H9 (cell line): ENCODE data around the gene F2R. TPM values are rescaled to one million over a fixed set of nuclear protein-coding genes. Genes with fewer than 3 reads are reported as not detected.

ENCODE experiments used
- DNase-seq: peaks from one replicate; pipeline ENCODE4 v3.0.0-alpha.2; 2017
- H2AFZ ChIP-seq: one replicate; pipeline ENCODE4 v1.6.1; 2013; ENCODE audit warnings: mild to moderate bottlenecking, low read length, control low read depth, moderate library complexity
- H2AK5ac ChIP-seq: 2 replicates; pipeline ENCODE4 v1.6.1; 2013; ENCODE audit warnings: low read length, control low read depth, mixed read lengths; ENCODE audit not compliant: insufficient read length
- H2BK120ac ChIP-seq: one replicate; pipeline ENCODE4 v1.6.1; 2013; ENCODE audit warnings: low read depth, mild to moderate bottlenecking, low read length, control low read depth, inconsistent platforms; ENCODE audit not compliant: poor library complexity, severe bottlenecking
- H2BK12ac ChIP-seq: 2 replicates; pipeline ENCODE4 v1.6.1; 2013; ENCODE audit warnings: low read length, control low read depth, mixed read lengths, low read depth; ENCODE audit not compliant: insufficient read length
- H2BK15ac ChIP-seq: 2 replicates; pipeline ENCODE4 v1.6.1; 2013; ENCODE audit warnings: low read depth, low read length, control low read depth
- H2BK20ac ChIP-seq: one replicate; pipeline ENCODE4 v1.6.1; 2013; ENCODE audit warnings: low read depth, mild to moderate bottlenecking, low read length, control low read depth, inconsistent platforms; ENCODE audit not compliant: poor library complexity, severe bottlenecking
- H2BK5ac ChIP-seq: 2 replicates; pipeline ENCODE4 v1.6.1; 2013; ENCODE audit warnings: low read length, control low read depth, mixed read lengths; ENCODE audit not compliant: insufficient read length
- H3K14ac ChIP-seq: 2 replicates; pipeline ENCODE4 v1.6.1; 2013; ENCODE audit warnings: low read length, control low read depth; ENCODE audit not compliant: insufficient read depth
- H3K18ac ChIP-seq: 2 replicates; pipeline ENCODE4 v1.6.1; 2013; ENCODE audit warnings: low read depth, mild to moderate bottlenecking, mixed read lengths, low read length, control low read depth; ENCODE audit not compliant: insufficient read length
- H3K23ac ChIP-seq: 2 replicates; pipeline ENCODE4 v1.6.1; 2013; ENCODE audit warnings: low read length, control low read depth, mixed read lengths, low read depth; ENCODE audit not compliant: insufficient read length
- H3K23me2 ChIP-seq: 2 replicates; pipeline ENCODE4 v1.6.1; 2013; ENCODE audit warnings: low read depth, mild to moderate bottlenecking, mixed read lengths, low read length, control low read depth; ENCODE audit not compliant: insufficient read length, poor library complexity, severe bottlenecking
- H3K27ac ChIP-seq: 2 replicates; pipeline ENCODE4 v1.5.1; 2013; ENCODE audit warnings: low read length, control low read depth, mixed read lengths, low read depth; ENCODE audit not compliant: insufficient read length
- H3K27me3 ChIP-seq: 2 replicates; pipeline ENCODE4 v1.6.1; 2013; ENCODE audit warnings: low read length, control low read depth, inconsistent platforms; ENCODE audit not compliant: insufficient read depth
- H3K4ac ChIP-seq: 2 replicates; pipeline ENCODE4 v1.6.1; 2013; ENCODE audit warnings: low read depth, mild to moderate bottlenecking, control low read depth, inconsistent platforms, low read length, moderate library complexity
- H3K4me1 ChIP-seq: 2 replicates; pipeline ENCODE4 v1.6.1; 2013; ENCODE audit warnings: low read length, control low read depth, inconsistent platforms; ENCODE audit not compliant: insufficient read depth
- H3K4me2 ChIP-seq: 2 replicates; pipeline ENCODE4 v1.6.1; 2013; ENCODE audit warnings: low read length, control low read depth, mixed read lengths; ENCODE audit not compliant: insufficient read length, insufficient read depth
- H3K56ac ChIP-seq: 2 replicates; pipeline ENCODE4 v1.6.1; 2013; ENCODE audit warnings: low read depth, mild to moderate bottlenecking, mixed read lengths, low read length, control low read depth; ENCODE audit not compliant: insufficient read length
- H3K79me1 ChIP-seq: 2 replicates; pipeline ENCODE4 v1.6.1; 2013; ENCODE audit warnings: low read depth, mild to moderate bottlenecking, moderate library complexity, low read length, control low read depth, inconsistent platforms; ENCODE audit not compliant: insufficient read depth, poor library complexity, severe bottlenecking
- H3K79me2 ChIP-seq: 2 replicates; pipeline ENCODE4 v1.6.1; 2013; ENCODE audit warnings: low read length, control low read depth, inconsistent platforms; ENCODE audit not compliant: insufficient read depth
- H3K9ac ChIP-seq: 2 replicates; pipeline ENCODE4 v1.6.1; 2013; ENCODE audit warnings: low read length, control low read depth, mixed read lengths; ENCODE audit not compliant: insufficient read length; ENCODE audit errors: extremely low read depth
- H3K9me3 ChIP-seq: one replicate; pipeline ENCODE4 v1.6.1; 2013; ENCODE audit warnings: low read depth, low read length, inconsistent platforms; ENCODE audit not compliant: control insufficient read depth
- H3T11ph ChIP-seq: one replicate; pipeline ENCODE4 v1.6.1; 2013; ENCODE audit warnings: mild to moderate bottlenecking, low read length, control low read depth, inconsistent platforms
- H4K20me1 ChIP-seq: one replicate; pipeline ENCODE4 v1.6.1; 2013; ENCODE audit not compliant: control insufficient read depth, insufficient read length, insufficient read depth
- H4K5ac ChIP-seq: 2 replicates; pipeline ENCODE4 v1.6.1; 2013; ENCODE audit warnings: low read depth, mild to moderate bottlenecking, mixed read lengths, low read length, control low read depth; ENCODE audit not compliant: insufficient read length
- H4K8ac ChIP-seq: replicated peaks from 2 replicates; pipeline ENCODE4 v1.6.1; 2013; ENCODE audit warnings: low read length, control low read depth, mixed read lengths, low read depth; ENCODE audit not compliant: insufficient read length
- H4K91ac ChIP-seq: 2 replicates; pipeline ENCODE4 v1.6.1; 2013; ENCODE audit warnings: low read depth, mild to moderate bottlenecking, moderate library complexity, mixed read lengths, low read length, control low read depth; ENCODE audit not compliant: insufficient read length
- H3K27ac Mint-ChIP-seq, 3 experiments: 2 replicates in 2 of 3; 3 replicates in 1 of 3; pipeline ENCODE4 v1.8.0; 2020 to 2021; ENCODE audit warnings: mixed read lengths in 3 of 3, mild to moderate bottlenecking in 1 of 3, moderate library complexity in 1 of 3
- H3K27me3 Mint-ChIP-seq: 2 replicates; pipeline ENCODE4 v1.8.0; 2021; ENCODE audit warnings: low read depth, mild to moderate bottlenecking, moderate library complexity, mixed read lengths
- H3K36me3 Mint-ChIP-seq, 3 experiments: 2 replicates in 2 of 3; 3 replicates in 1 of 3; pipeline ENCODE4 v1.8.0; 2020 to 2021; ENCODE audit warnings: low read depth in 3 of 3, mixed read lengths in 3 of 3; ENCODE audit not compliant: insufficient read depth in 1 of 3
- H3K4me1 Mint-ChIP-seq, 2 experiments: 2 replicates each; pipeline ENCODE4 v1.8.0; 2020; ENCODE audit warnings: mixed read lengths in 2 of 2
- H3K4me3 Mint-ChIP-seq, 2 experiments: 2 replicates in 1 of 2; 3 replicates in 1 of 2; pipeline ENCODE4 v1.8.0; 2020 to 2021; ENCODE audit warnings: mild to moderate bottlenecking in 2 of 2, mixed read lengths in 2 of 2, moderate library complexity in 1 of 2
- H3K9me3 Mint-ChIP-seq, 2 experiments: 2 replicates in 1 of 2; 3 replicates in 1 of 2; pipeline ENCODE4 v1.8.0; 2020; ENCODE audit warnings: mild to moderate bottlenecking in 2 of 2, mixed read lengths in 2 of 2, moderate library complexity in 1 of 2
- WGBS: extraction: QIAGEN DNeasy Blood & Tissue Kit; methylation state at CpG from one replicate; pipeline ENCODE4 v1.1.7; 2013; ENCODE audit warnings: missing lambda C conversion rate, low lambda C conversion rate, mixed read lengths; ENCODE audit not compliant: insufficient read length; ENCODE audit errors: extremely low coverage; 5-methylcytosine and 5-hydroxymethylcytosine counted together
- total RNA-seq: library from RNA; stranded (reverse); gene quantifications from 2 replicates; pipeline ENCODE4 v1.2.1, GENCODE V29; 2021
- TF ChIP-seq, protein P1 (sequence below): fragments of 200-600 bp; sonication (generic); conservative IDR thresholded peaks from 3 replicates; pipeline ENCODE4 v1.8.0; 2021; ENCODE audit warnings: antibody characterized with exemption, mild to moderate bottlenecking

The F2R gene
- total RNA-seq, 1 experiment from 2014 or later, result 14.8 TPM

DNA sequence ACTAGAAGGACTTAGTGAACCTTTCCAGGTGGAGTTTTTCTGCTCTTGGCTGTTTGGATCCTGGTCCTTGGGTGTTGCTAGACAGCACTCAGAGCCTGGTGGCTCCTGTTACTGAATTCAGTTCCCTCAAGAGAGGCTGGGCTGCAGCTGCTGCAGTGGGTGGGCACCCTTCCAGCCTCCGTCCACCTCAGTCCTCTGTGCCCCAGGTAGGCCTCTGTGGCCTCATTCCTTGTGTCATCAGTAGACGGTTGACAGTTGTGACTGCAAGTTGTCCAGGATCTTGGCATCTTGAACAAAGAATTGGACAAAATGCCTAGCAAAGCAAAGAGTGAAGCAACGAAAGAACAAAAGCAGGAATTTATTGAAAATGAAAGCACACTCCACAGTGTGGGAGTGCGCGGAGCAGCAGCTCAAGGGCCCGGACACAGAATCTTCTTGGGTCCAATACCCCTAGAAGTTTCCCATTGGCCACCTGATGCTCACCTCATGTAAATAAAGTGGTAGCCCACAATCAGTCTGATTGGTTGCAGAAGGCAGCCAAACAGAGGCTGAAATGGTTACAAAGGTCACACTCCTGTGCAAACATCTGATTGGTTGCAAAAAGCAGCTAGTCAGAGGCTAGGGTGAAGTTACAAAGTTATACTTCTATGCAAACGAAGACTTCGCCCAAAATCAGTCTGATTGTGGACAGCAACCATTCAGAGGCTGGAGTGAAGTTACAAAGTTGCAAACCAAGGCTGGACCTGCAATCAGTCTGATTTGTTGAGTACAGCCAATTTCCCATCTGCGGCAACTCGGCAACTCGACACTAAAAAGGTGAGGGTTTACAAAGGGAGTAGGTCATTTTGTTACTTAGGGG lies 40.1 kb downstream of the F2R start:
- DNase-seq, result no peak
- Mint-ChIP-seq H3K36me3 (no peaks in the 10 kb centered on the region), H3K4me3 (no peak overlapping the region), H3K4me1 (no peaks in the 10 kb centered on the region), H3K27me3 (no peaks in the 10 kb centered on the region; the same call in none of the 2 replicates), H3K9me3 (no peaks in the 10 kb centered on the region; a peak in 1 of 5 replicates), H3K27ac (no peak overlapping the region)
- Histone ChIP-seq H3K23me2 (no peaks in the 10 kb centered on the region), H4K20me1 (no peaks in the 10 kb centered on the region), H3K79me1 (no peaks in the 10 kb centered on the region), H4K91ac (no peak overlapping the region), H2AK5ac (no peak overlapping the region), H3K23ac (no peak overlapping the region), H4K8ac (no peak overlapping the region), H3K9me3 (no peaks in the 10 kb centered on the region), H2AFZ (no peak overlapping the region), H2BK120ac (no peak overlapping the region), H3K27ac (no peak overlapping the region), H4K5ac (no peak overlapping the region), H3K27me3 (no peaks in the 10 kb centered on the region), H3K14ac (no peak overlapping the region), H2BK15ac (no peak overlapping the region), H3K79me2 (no peaks in the 10 kb centered on the region), H3T11ph (no peak overlapping the region), H2BK20ac (no peak overlapping the region), H3K18ac (no peak overlapping the region), H3K56ac (no peak overlapping the region), H3K4me1 (no peaks in the 10 kb centered on the region), H2BK12ac (no peak overlapping the region), H2BK5ac (no peak overlapping the region), H3K9ac (no peak overlapping the region), H3K4me2 (no peak overlapping the region), H3K4ac (no peak overlapping the region)
- no CpG with 5 or more reads among the region's 11 CpGs for WGBS
- TF ChIP-seq, protein P1, sequence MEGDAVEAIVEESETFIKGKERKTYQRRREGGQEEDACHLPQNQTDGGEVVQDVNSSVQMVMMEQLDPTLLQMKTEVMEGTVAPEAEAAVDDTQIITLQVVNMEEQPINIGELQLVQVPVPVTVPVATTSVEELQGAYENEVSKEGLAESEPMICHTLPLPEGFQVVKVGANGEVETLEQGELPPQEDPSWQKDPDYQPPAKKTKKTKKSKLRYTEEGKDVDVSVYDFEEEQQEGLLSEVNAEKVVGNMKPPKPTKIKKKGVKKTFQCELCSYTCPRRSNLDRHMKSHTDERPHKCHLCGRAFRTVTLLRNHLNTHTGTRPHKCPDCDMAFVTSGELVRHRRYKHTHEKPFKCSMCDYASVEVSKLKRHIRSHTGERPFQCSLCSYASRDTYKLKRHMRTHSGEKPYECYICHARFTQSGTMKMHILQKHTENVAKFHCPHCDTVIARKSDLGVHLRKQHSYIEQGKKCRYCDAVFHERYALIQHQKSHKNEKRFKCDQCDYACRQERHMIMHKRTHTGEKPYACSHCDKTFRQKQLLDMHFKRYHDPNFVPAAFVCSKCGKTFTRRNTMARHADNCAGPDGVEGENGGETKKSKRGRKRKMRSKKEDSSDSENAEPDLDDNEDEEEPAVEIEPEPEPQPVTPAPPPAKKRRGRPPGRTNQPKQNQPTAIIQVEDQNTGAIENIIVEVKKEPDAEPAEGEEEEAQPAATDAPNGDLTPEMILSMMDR, result no peak
